Measurements from ENCODE around the gene ANKRD34B. TPM values are rescaled to one million over a fixed set of nuclear protein-coding genes. Genes with fewer than 3 reads are reported as not detected.

Gene ANKRD34B
- total RNA-seq, 1 donor from 2014 or later, result 0.20 TPM

- peaks cover 3% of the 10 kb centered on the region for H3K36me3 Mint-ChIP-seq (ENCODE audit: low read depth, unreplicated experiment)
- no peaks in the 10 kb centered on the region for H3K4me1 ChIP-seq (ENCODE audit: insufficient read depth, low read length)
- TF ChIP-seq EZH2 (IDR thresholded peaks at IDR 0.05; ENCODE audit: insufficient read depth, low read length), result no peak
- no peak for TF ChIP-seq CTCF (IDR thresholded peaks at IDR 0.05; ENCODE audit: insufficient read depth, low read depth, low read length)
- H3K27me3 ChIP-seq (ENCODE audit: insufficient read depth, low read length), result no peaks in the 10 kb centered on the region
- no peak overlapping the region for H3K27ac ChIP-seq (ENCODE audit: low read depth, low read length)
- no peak for FAIRE-seq
- no peak overlapping the region for H3K4me3 ChIP-seq (ENCODE audit: insufficient read depth, low read depth, low read length)
- no peaks in the 10 kb centered on the region for H3K27me3 Mint-ChIP-seq (ENCODE audit: low read depth, unreplicated experiment)
- H2AFZ ChIP-seq (ENCODE audit: low read depth, low read length), result no peak overlapping the region
- DNase-seq (ENCODE audit: low read depth), result no peak
- no peaks in the 10 kb centered on the region for H4K20me1 ChIP-seq (ENCODE audit: insufficient read depth, low read length)
- no peaks in the 10 kb centered on the region for H3K36me3 ChIP-seq (ENCODE audit: insufficient read depth, low read length)
- H3K27ac Mint-ChIP-seq (ENCODE audit: unreplicated experiment), result no peak overlapping the region
- no peaks in the 10 kb centered on the region for H3K9me3 ChIP-seq (ENCODE audit: insufficient read depth, low read depth, low read length)
- H3K79me2 ChIP-seq (ENCODE audit: insufficient read depth, low read length), result no peaks in the 10 kb centered on the region
- H3K9me3 Mint-ChIP-seq (ENCODE audit: unreplicated experiment), result peaks cover 5% of the 10 kb centered on the region
- no peaks in the 10 kb centered on the region for H3K4me1 Mint-ChIP-seq (ENCODE audit: low read depth, unreplicated experiment)
- no peak overlapping the region for H3K4me2 ChIP-seq (ENCODE audit: low read length)
- H3K9ac ChIP-seq (ENCODE audit: low read length), result no peak overlapping the region
- H3K4me3 Mint-ChIP-seq (ENCODE audit: unreplicated experiment), result no peak overlapping the region
These were observed 37.8 kb upstream of the ANKRD34B start for GRCh38 chr5:80607832-80608231.

- Histone ChIP-seq H3K4me2 (ENCODE audit: low read length) (no peak overlapping the region), H3K9me3 (ENCODE audit: insufficient read depth, low read depth, low read length) (no peaks in the 10 kb centered on the region), H3K79me2 (ENCODE audit: insufficient read depth, low read length) (no peaks in the 10 kb centered on the region), H3K4me1 (ENCODE audit: insufficient read depth, low read length) (no peaks in the 10 kb centered on the region), H3K4me3 (ENCODE audit: insufficient read depth, low read depth, low read length) (no peak overlapping the region), H4K20me1 (ENCODE audit: insufficient read depth, low read length) (no peaks in the 10 kb centered on the region), H3K36me3 (ENCODE audit: insufficient read depth, low read length) (no peaks in the 10 kb centered on the region), H3K9ac (ENCODE audit: low read length) (no peak overlapping the region), H3K27me3 (ENCODE audit: insufficient read depth, low read length) (no peaks in the 10 kb centered on the region), H3K27ac (ENCODE audit: low read depth, low read length) (no peak overlapping the region), H2AFZ (ENCODE audit: low read depth, low read length) (no peak overlapping the region)
- FAIRE-seq (no peak), DNase-seq (ENCODE audit: low read depth) (no peak)
- H3K4me1 Mint-ChIP-seq (ENCODE audit: low read depth, unreplicated experiment), result no peaks in the 10 kb centered on the region
- H3K36me3 Mint-ChIP-seq (ENCODE audit: low read depth, unreplicated experiment), result peaks cover 3% of the 10 kb centered on the region
- H3K4me3 Mint-ChIP-seq (ENCODE audit: unreplicated experiment), result no peak overlapping the region
- H3K9me3 Mint-ChIP-seq (ENCODE audit: unreplicated experiment), result peaks cover 6% of the 10 kb centered on the region
- H3K27ac Mint-ChIP-seq (ENCODE audit: unreplicated experiment), result no peak overlapping the region
- H3K27me3 Mint-ChIP-seq (ENCODE audit: low read depth, unreplicated experiment), result peaks cover under 1% of the 10 kb centered on the region
- no peak for TF ChIP-seq CTCF (IDR thresholded peaks at IDR 0.05; ENCODE audit: insufficient read depth, low read depth, low read length)
- no peak for TF ChIP-seq EZH2 (IDR thresholded peaks at IDR 0.05; ENCODE audit: insufficient read depth, low read length)
These were observed 37.3 kb upstream of the ANKRD34B start for GRCh38 chr5:80607343-80607742.

GRCh38 chr5:80600943-80601693 is 31.0 kb upstream of the ANKRD34B start:
- TF ChIP-seq CTCF (IDR thresholded peaks at IDR 0.05; ENCODE audit: insufficient read depth, low read depth, low read length), result no peak
- TF ChIP-seq EZH2 (IDR thresholded peaks at IDR 0.05; ENCODE audit: insufficient read depth, low read length), result no peak
- Histone ChIP-seq H3K27ac (ENCODE audit: low read depth, low read length) (no peak overlapping the region), H3K9ac (ENCODE audit: low read length) (no peak overlapping the region), H2AFZ (ENCODE audit: low read depth, low read length) (no peak overlapping the region), H3K79me2 (ENCODE audit: insufficient read depth, low read length) (no peaks in the 10 kb centered on the region), H3K4me1 (ENCODE audit: insufficient read depth, low read length) (no peaks in the 10 kb centered on the region), H3K27me3 (ENCODE audit: insufficient read depth, low read length) (no peaks in the 10 kb centered on the region), H4K20me1 (ENCODE audit: insufficient read depth, low read length) (no peaks in the 10 kb centered on the region), H3K4me2 (ENCODE audit: low read length) (no peak overlapping the region), H3K36me3 (ENCODE audit: insufficient read depth, low read length) (no peaks in the 10 kb centered on the region), H3K4me3 (ENCODE audit: insufficient read depth, low read depth, low read length) (no peak overlapping the region), H3K9me3 (ENCODE audit: insufficient read depth, low read depth, low read length) (no peaks in the 10 kb centered on the region)
- Mint-ChIP-seq H3K4me1 (ENCODE audit: low read depth, unreplicated experiment) (no peaks in the 10 kb centered on the region), H3K27ac (ENCODE audit: unreplicated experiment) (no peak overlapping the region), H3K9me3 (ENCODE audit: unreplicated experiment) (peaks cover 2% of the 10 kb centered on the region), H3K27me3 (ENCODE audit: low read depth, unreplicated experiment) (peaks cover 1% of the 10 kb centered on the region), H3K36me3 (ENCODE audit: low read depth, unreplicated experiment) (no peaks in the 10 kb centered on the region), H3K4me3 (ENCODE audit: unreplicated experiment) (no peak overlapping the region)
- no peak for DNase-seq (ENCODE audit: low read depth)
- no peak for FAIRE-seq
